ENCODE data around the gene SETD1B. TPM values are rescaled to one million over a fixed set of nuclear protein-coding genes. Genes with fewer than 3 reads are reported as not detected.

The SETD1B gene
- total RNA-seq, 2 donors from 2014 or later, result 20.4 to 25.4 TPM

- H3K36me3 ChIP-seq, result no peaks in the 10 kb centered on the region
- DNase-seq, result no peak
- no peaks in the 10 kb centered on the region for H3K27me3 ChIP-seq
- TF ChIP-seq, protein P1, sequence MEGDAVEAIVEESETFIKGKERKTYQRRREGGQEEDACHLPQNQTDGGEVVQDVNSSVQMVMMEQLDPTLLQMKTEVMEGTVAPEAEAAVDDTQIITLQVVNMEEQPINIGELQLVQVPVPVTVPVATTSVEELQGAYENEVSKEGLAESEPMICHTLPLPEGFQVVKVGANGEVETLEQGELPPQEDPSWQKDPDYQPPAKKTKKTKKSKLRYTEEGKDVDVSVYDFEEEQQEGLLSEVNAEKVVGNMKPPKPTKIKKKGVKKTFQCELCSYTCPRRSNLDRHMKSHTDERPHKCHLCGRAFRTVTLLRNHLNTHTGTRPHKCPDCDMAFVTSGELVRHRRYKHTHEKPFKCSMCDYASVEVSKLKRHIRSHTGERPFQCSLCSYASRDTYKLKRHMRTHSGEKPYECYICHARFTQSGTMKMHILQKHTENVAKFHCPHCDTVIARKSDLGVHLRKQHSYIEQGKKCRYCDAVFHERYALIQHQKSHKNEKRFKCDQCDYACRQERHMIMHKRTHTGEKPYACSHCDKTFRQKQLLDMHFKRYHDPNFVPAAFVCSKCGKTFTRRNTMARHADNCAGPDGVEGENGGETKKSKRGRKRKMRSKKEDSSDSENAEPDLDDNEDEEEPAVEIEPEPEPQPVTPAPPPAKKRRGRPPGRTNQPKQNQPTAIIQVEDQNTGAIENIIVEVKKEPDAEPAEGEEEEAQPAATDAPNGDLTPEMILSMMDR (IDR thresholded peaks at IDR 0.05), result no peak
- H3K9me3 ChIP-seq, result no peaks in the 10 kb centered on the region
- H3K9ac ChIP-seq (ENCODE audit: low read depth in 2 of 2, low read length in 2 of 2), result peak overlapping the region; percentile 77 to 93
- peak overlapping the region; percentile 78 for H3K27ac ChIP-seq
- H3K4me3 ChIP-seq, result peak overlapping the region; percentile 70
- intact Hi-C loops (cut with DNase I), result loop anchor here (5.0 kb wide), 2 partner anchors 94 to 96 kb away; partner anchors contain the start of gene PSMD9
- H3K4me1 ChIP-seq, result peaks cover 34% of the 10 kb centered on the region
Measured at GRCh38 chr12:121792607-121793439, 11.0 kb upstream of the SETD1B start.

GRCh38 chr12:121793440-121793837 is 10.4 kb upstream of the SETD1B start, which contains the start of gene RHOF:
Gene RHOF, minus strand, starts transcription at chr12:121793688. Its CDS starts 55 bp downstream, at chr12:121793633.
- intact Hi-C loops (cut with DNase I), result loop anchor here (5.0 kb wide), 2 partner anchors 94 to 96 kb away; partner anchors contain the start of gene PSMD9
- Histone ChIP-seq H3K4me3 (peak within 1 kb of the TSS; percentile 70), H3K36me3 (no peaks in the 10 kb centered on the region), H3K27ac (peak within 1 kb of the TSS; percentile 78), H3K9me3 (no peaks in the 10 kb centered on the region), H3K4me1 (peaks cover 38% of the 10 kb centered on the region), H3K27me3 (no peaks in the 10 kb centered on the region), H3K9ac (ENCODE audit: low read depth in 2 of 2, low read length in 2 of 2) (peak within 1 kb of the TSS; percentile 77 to 93)
- peak; percentile 71 for DNase-seq
- TF ChIP-seq, protein P1 (IDR thresholded peaks at IDR 0.05), result no peak

DNA sequence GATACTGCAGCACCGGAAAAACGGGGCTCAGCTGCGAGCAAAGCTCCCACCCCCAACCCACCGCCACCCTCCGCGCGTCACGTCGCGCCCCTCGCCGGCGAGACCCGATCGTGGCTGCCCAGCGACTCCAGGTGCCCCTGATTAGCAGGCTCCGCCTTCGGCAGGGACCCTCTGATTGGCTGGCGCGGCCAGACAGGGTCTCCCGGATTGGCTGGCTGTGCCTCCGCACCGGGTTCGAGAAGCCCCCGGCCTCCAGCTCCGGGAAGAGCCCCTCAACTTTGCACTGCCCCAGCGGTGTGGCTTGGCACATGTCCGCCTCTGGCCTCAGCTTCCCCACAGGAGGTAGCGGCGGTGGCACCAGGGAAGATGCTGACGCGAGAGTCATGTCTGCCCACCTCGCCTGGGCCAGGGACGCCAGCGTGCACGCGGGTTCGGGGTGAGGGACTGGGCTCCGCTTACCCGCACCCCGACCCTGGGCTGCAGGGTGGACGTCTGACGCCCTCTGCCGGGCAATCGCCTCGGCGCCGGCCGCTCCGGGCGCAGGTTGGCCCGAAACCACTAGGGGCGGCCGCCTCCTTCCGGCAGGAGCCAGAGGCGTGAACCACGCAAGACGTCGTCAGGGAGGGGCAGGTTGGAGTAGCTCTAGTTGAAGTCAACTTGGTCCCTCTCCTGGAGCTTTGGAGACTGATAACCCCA is 9.8 kb upstream of the SETD1B start:
- Histone ChIP-seq H3K27ac (peak overlapping the region; percentile 78), H3K36me3 (no peaks in the 10 kb centered on the region), H3K4me1 (peaks cover 38% of the 10 kb centered on the region), H3K27me3 (no peaks in the 10 kb centered on the region), H3K9me3 (no peaks in the 10 kb centered on the region), H3K9ac (ENCODE audit: low read depth in 2 of 2, low read length in 2 of 2) (peak overlapping the region; percentile 77 to 93), H3K4me3 (peak overlapping the region; percentile 70)
- intact Hi-C loops (cut with DNase I), result loop anchor here (2.0 to 5.0 kb wide), 3 partner anchors 19 to 97 kb away; partner anchors contain the start of gene PSMD9
- peak; percentile 95 for DNase-seq
- TF ChIP-seq, protein P1 (IDR thresholded peaks at IDR 0.05), result peak; percentile 99

- no peaks in the 10 kb centered on the region for H3K9me3 ChIP-seq
- H3K27ac ChIP-seq, result peak overlapping the region; percentile 73
- peak overlapping the region; percentile 66 to 93 for H3K9ac ChIP-seq (ENCODE audit: low read depth in 2 of 2, low read length in 2 of 2)
- no peaks in the 10 kb centered on the region for H3K27me3 ChIP-seq
- TF ChIP-seq, protein P1 (IDR thresholded peaks at IDR 0.05), result no peak
- H3K4me3 ChIP-seq, result peak overlapping the region; percentile 70
- H3K36me3 ChIP-seq, result no peaks in the 10 kb centered on the region
- DNase-seq, result no peak
- intact Hi-C loops (cut with DNase I), result loop anchor here (2.0 to 5.0 kb wide), 3 partner anchors 18 to 97 kb away; partner anchors contain the start of gene PSMD9
- peaks cover 38% of the 10 kb centered on the region for H3K4me1 ChIP-seq
Measured at GRCh38 chr12:121794534-121795033, 9.2 kb upstream of the SETD1B start.
